HCEC 1CT (cell line): Measurements from ENCODE around the gene TSPAN11.

ENCODE experiments used
- DNase-seq: peaks from one replicate; pipeline ENCODE4 v3.0.0-alpha.2; 2017

Gene TSPAN11

DNA sequence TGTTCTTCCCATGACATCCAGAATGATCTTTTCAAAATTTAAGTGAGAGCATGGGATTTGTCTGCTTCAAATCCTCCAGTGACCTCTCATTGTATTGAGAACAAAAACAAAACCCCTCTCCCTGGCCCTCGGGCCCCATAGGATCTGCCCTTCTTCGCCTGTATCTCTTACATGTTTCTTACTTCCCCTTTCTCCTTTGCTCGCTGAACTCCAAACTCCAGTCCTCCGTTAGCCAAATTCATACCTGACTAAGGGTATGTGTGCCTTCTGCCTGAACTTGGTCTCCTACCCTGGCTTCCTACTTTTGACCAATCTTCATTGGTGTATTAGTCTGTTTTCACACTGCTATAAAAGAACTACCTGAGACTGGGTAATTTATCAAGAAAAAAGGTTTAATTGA is 13.2 kb upstream of the TSPAN11 start:
- DNase-seq: no peak

DNA sequence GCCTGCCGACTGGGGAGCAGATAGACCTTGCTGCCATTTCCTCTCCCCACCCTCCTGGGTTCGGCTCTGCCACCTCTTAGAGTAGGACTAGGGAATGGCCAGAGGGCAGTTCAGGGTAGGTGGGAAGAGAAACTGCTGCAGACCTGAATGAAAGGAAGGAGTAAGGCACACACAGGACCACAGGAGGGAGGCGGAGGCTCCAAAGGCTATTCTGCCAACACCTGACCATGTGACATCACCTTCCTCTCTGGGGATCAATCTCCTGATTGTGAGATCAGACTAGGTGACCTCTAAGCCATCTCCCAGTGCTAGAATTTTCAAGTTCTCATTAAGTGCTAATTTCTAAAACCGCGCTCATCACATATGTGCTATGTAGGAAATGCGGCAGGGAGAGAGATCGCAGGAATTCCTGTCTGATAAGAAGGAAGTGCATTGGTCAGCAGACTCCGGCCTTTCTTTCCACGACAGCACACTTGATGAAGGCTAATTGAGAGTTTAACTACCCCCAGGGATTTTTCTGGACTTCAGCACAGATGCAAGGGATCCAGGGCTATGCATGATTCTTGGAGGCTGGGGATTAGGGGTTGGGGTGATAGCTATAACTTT is 11.5 kb upstream of the TSPAN11 start:
- DNase-seq: no peak

DNA sequence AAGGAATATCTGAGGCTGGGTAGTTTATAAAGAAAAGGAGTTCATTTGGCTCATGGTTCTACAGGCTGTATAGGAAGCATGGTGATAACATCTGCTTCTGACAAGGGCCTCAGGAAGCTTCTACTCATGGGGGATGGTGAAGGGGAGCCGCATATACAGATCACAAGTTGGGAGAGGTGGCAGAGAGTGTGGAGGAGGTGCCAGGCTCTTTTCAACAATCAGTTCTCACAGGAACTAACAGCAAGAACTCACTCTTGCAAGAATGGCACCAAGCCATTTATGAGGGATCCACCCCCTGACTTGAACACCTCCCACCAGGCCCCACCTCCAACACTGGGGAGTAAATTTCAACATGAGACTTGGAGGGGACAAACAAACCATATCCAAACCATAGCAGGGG is 3.5 kb upstream of the TSPAN11 start:
- DNase-seq: no peak

DNA sequence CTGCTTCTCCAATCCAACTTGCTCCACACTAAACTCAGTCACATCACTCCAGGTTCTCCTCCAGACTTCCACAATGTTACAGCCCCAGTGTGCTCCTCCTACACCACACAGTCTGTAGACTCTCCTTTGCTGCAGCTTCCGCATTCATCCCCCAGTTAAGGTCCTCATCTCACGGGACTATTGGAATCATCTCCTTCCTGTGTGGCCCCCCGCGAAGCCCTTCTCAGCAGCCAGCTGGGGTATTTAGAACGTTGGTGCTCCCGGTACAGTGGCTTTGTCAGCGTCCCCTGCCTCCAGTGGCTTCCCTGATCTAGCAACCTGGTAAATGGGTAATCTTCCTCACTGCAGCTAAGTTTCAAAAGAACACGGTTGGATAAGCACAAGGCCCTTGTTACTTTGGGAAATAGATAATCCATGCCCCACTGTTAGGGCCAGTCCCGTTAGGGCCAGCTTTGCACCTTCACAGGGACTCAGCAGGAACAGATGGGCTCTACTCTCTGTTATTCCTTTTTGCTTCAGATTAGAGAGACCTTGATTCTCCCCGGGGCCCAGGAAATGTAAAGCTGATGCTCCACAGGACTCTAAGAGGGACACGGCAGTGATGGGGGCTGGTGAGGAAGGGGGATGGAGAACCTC is 823 bp upstream of the TSPAN11 start:
- DNase-seq: no peak

DNA sequence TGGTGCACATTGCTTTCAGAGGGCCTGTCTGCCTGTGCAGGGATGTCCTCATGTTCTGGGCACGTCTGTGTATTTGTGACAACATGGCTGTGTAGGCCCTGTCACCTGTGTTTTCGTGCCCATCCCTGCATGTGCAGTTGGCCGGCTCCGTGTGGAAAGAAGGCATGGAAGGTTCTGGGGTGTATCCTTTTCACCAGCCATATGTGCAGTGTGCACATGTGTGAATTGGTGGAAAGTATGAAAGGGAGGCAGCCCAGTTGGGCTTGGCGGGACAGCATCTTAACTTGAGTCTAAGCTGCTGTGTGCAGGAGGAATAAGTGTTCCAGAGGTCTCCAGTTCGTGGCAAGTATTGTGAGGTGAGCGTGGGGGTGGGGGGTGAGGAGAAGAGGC is 669 bp downstream of the TSPAN11 start:
- no peak for DNase-seq

DNA sequence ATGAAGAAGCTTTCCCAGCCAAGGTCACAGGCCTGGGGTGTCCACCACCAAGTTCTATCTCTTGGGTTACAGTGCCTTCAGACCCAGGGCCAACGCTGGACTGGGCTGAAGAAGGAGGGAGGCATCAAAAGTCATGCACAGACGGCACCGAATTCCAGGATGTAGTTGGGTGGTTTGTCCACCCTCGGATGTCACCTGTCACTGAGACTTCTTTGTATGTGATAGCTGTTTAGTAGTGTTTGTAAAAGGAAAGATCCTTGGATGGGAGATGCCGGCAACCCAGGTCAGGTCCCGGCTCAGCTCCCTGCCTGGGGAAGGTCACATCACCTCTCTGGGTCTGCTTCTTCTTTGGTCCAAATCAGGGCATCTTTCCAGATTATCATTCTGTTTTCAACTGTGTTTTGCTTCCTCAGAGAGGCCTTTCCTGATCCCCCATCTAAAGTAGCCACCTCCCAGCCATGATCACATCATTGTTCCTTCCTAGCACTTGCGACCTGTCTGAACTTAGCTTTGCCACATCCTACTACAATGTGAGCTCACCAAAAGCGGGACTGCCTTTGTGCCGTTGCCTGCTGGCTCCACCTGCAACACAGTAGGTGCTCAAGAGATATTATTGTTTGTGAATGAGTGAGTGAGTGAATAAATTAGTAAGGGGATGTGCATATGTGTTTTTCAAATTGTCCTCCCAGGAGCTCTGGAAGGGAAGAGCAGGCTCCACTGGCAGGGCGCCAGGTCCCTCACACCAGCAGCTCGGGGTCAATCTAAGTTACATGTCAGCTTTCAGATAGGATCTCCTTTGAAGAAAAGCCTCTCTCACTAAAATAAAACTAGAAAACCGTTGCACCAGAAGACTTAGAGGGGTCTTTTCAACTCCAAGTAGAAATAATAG is 2.1 kb downstream of the TSPAN11 start:
- DNase-seq: no peak

DNA sequence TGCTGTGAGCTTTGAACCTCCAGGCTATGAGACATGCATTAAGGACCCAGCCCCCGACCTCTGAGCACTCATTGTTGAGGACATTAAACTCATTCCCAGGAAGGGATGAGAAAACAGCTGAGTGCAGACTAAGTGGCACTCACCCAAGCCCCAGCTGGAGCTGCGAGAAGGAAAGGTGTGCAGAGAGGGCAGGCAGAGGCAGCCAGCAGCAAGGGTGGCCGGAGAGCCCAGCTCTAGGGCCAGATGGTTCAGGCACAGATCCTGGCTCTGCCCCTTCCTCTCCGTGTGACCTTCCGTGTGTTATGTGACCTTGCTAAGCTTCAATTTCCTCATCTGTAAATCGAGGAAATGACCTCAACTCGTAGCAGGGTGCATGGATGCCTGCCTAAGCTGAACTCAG is 3.7 kb downstream of the TSPAN11 start:
- DNase-seq: no peak

DNA sequence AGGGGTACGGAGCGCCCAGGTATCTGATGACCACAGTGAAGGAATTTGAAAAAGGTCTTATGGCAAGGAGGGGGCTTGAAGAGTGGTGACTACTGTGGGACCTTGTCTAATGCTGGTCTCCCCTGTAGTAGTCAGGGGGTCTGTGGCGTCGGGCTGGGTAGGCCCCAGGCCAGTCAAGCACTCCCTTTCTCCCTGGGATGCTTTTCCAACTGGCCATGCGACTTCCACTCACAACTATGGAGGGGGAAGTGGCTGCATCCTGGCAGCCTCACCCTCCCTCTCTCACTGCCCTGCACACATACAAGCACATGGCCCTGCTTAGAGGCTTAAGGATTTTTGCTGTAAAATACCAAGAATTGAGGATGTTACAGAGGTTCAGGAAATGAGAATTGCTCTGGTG is 4.1 kb downstream of the TSPAN11 start:
- no peak for DNase-seq

DNA sequence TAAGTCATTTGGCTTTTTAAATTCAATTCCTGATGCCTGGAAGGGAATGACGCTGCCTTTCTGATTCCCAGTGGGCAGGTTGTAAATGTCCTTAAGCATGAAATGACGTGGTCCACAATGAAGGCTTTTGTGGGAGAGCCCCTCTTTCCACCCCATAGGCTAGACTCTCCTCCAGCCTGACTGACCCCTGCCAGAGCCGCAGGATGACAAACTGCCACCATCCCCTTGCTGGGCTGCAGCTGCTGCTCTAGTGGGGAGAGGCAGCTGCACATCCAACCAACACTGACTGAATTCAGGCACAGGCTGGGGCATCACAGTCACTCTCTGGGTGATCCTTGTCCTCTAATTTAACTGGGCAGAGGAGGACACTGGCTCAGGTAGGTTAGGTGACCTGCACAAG is 6.3 kb downstream of the TSPAN11 start:
- DNase-seq: no peak

DNA sequence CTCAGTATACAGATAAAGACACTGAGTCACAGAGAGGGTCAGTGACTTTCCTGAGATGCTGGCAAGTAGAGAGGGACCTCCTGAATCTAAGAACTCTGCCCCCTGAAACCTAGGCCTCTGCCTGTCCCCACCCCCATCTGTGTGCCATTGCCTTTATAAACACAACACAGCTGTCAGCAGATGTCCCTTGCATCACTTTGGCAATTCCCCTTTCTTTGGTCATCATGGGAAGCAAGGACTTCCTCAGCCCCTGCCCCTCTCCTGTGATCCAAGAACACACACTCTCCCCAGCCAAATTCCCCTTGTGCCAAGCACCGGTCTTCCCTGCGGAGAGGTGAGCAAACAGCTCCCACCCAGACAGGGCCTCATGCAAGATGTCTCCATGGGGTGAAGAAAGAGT is 8.3 kb downstream of the TSPAN11 start:
- no peak for DNase-seq

DNA sequence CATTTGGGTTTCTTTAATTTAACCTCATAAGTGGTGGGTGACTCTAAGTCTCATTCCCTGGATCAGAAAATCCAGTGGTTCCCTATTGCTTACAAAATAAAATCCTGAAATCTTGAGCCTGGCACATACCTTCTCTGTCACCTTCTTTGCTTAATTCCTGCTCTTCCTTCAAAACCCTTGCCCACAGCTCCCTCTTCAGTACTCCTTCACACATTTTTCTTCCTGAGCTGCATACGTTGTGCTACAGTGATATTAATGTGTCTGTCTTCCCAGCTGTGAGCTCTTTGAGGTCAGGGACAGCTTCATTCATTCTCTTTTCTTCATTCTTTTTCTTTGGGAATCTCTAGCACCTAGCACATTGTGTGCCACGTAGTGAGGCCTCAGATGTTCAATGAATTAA is 9.5 kb downstream of the TSPAN11 start:
- DNase-seq: no peak

DNA sequence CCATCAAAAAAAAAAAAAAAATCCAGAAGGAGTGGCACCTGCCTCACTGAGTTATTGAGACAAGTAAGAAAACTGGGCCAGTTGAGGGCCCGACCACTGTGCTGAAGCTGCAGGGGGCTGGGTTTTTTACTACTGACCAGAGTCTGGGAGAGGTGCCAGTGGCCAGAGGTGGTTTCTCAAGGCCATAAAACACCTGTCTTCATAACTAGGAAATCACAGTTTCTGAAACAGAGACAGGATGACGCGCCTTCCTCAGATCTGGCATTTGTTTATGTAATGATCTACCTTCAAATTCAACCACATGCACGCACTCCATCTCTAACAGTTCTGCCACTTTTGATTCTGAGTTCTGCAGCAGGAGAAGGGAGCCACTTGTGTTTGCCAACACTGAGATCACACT is 12.7 kb downstream of the TSPAN11 start:
- DNase-seq: no peak

DNA sequence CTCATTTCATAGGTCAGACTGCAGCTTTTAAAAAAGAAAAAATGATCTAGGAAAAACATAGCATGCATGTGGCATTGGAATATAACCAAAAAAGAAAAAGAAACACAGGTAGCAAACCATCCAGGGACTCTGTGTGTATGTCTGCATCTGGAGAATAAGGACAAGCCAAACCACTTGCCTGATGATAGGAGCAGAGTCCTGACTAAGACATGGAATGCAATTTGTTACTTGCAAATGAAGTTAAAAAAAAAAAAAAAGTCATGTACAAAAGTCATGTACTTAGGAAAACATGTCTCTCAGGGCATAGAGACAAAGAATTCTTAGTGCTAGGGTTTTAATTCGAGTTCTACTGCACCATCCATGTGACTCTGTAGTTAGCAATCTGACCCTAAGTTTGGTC is 15.9 kb downstream of the TSPAN11 start:
- no peak for DNase-seq

DNA sequence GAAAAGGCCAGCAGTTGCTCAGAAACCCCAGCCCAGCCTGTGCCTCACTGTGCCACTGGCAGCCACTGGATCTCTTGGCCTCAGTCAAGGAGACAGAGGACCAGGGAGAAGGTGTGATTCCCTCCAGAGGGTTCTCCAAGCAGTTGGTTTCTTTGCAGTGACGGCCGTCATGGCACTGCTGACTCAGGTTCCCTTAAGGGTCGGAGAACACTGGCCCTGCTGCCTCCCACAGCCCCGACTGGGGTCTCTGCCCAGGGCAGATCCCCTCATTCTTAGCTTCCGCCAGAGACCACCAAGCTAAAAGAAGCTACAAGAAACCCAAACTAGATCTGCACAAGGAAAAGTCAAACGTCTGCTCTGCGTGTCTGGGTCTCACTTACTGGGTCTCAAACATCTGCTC is 16.4 kb downstream of the TSPAN11 start:
- no peak for DNase-seq

DNA sequence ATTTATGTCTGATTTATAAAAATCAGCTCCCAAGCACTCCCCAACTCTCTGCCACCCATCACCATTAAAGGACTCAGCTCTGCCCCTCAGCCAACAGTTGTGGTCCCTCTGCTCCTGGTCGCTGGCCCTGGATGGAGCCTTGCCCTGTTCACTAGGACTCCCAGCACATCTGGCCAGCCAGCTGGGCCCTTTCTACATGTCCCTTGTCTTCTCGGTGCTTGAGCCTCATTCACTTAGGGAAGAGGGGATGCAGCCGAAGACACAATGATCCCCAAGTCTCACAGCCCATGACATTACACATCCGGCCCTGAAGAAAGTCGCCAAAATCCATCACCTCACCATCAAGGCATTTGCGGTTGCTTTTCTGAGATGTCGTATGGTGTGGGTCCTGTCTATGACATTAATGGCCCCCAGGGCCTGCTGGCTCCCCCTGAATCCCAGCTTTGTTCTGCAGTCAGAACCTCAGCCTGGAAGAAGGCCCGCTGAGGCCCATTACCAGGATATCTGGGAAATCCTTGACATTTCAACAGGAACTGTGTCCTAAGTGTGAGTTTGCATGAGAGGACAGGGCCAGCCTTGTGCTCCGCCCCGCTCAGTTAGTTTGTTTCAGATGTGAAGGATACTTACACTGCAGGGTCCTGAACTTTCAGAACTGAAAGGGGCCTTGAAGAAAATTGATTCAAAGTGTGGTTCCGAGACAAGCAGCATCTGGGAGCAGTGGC is 19.1 kb downstream of the TSPAN11 start:
- no peak for DNase-seq

DNA sequence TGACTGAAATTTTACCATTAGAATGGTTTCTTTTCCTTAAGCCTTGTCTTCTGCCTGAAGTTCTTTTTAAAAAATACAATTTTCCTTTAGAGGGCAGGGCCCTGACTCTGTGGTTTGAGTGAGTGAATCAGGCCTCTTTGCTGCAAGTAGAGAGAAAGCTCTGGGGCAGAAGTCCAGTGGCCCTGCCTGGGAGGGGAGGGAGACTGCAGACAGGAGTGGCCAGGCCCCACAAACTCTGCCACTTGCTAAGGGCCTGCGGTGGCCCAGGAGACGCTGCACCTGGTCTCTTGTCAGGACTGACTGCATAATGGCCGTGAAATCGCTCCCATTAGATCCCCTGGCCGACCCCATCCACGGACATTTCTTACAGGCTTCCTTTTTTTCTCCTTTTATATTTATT is 25.5 kb downstream of the TSPAN11 start:
- DNase-seq: no peak

DNA sequence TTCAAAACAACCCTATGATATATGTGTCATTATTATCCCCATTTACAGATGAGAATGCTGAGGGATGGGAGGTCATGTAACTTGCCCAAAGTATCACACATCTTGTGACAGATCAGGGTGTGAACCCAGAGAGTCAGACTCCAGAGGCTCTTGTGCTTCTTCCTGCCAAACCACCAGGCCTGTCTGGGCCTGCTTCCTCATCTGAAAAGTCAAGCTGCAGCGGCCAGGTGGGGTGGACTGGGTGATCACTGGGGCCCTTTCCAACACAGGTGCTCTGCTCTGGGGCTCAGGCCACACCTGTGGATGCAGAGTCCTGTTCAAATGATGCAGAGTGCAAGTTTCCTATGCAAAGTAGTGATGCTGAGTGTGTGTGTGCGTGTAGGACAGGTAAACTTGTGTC is 26.7 kb downstream of the TSPAN11 start:
- no peak for DNase-seq

DNA sequence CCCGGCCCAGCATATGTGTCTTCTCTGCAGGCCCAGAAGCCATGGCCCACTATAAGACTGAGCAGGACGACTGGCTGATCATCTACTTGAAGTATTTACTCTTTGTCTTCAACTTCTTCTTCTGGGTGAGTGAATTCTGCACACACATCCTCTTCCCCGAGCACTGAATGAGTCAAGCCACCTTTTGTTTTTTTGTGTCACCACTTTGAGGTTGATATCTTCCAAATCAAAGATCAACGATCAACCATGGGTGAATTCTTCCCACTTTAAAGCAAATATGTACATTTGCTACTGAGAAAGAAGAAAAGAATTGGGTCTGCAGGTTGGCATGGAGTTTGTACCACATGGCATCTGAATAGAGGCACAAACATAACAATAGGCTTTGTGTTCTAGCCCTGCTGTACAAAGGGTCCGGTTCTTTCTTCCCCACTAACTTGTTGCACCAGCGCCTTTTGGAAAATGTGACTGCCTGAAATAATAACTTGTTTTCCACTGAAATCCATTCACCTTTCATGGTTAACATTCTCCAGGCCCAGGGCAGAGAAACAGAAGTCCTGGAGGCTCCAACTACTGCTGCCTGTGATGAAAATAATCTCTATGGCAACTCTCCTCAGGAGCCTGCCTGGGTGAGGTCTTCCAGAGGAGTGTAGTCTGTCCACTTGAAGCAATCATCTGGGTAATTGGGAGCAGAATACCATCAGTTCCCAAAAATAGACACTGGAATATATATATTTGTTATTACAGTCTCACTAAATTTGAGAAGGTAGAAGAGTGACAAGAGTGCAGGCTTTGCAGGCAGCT is 27.6 kb downstream of the TSPAN11 start:
- no peak for DNase-seq

DNA sequence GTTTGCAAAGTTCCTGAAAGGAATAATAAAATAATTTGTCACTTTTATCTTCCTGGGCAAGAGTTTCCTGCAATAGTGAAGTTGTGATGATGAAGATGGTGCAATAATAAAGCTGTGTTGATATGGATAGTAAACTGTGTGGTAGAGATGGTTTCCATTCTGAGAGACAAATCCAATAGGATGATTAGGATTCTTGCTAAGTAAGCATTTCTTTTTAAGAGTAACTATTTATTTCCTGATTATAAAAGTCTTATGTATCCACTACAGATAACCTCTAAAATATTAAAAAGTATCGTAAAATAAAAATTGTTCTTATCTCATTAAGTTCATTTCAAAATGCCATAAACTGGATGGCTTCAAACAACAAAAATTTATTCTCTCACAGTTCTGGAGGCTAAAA is 28.7 kb downstream of the TSPAN11 start:
- DNase-seq: no peak

DNA sequence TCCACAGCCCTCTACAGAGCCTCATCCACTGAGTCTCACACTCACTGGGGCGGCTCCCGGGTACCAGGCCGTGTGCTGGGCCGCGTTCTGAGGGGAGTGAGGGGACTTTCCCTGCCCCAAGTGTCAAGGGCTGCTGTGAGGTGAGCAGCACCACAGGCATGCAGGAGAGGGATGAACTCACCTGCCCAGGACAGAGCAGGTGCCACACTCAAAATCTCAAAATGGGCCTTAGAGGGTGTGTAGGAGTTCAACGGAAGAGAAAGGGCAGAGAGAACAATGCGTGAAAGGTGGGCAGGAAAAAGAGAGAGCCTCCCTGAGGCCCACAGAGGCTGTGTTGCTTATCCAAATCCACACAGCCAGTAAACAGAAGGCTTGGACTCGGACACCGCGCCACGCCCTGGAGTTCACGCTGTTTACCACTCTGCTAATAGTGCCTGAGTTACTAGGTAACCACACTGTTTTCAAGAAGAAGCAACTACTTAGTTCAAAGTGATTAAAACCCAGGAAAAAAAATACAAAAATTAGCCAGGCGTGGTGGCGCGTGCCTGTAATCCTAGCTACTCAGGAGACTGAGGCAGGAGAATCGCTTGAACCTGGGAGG is 32.7 kb downstream of the TSPAN11 start:
- DNase-seq: no peak

DNA sequence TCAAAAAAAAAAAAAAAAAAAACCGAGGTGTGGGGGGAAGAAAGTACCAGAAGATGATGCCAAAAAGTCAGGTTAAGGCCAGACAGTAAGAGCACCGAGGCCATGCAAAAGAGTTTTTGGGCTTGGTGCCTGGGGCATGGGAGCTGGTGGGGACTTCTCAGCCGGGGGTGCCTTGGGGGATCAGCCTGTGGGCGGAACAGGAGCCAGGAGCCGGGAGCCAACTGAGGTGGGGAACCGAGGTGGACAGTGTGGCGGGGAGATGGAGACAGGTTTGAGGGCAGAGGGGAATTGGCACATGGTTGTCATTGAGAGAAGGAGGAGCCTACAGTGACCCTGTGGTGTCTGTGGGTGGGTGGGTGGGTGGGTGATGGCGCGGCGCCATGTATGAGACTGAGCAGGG is 33.2 kb downstream of the TSPAN11 start:
- no peak for DNase-seq

DNA sequence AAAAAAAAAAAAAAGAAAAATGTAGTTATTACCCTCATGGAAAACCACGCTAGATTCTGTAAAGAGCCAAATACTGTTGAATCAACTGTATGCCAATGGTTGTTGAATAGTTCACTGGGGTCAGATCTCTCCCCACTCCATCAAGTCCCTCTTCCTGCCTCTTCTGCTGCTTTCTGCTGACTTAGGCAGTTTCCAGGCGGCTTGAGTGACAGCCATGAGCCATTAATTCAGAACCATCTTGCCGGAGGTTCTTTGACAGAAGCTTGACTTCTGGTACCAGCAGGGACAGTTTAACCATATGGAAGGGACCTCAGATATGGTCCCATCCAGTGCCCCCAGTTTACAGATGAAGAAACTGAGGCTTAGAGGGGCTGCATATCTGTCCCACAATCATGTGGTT is 34.5 kb downstream of the TSPAN11 start:
- DNase-seq: no peak
